Thoracic aorta (tissue), 2 donors: ENCODE measurements around the gene IQSEC1. TPM values are rescaled to one million over a fixed set of nuclear protein-coding genes. Genes with fewer than 3 reads are reported as not detected.

Experiments used
- ATAC-seq: fragments of 150-250 bp; one replicate; pipeline ENCODE4 v1.8.0; 2017; ENCODE audit warnings: low read depth; ENCODE audit not compliant: insufficient number of reproducible peaks, low FRiP score
- DNase-seq: peaks from one replicate; pipeline ENCODE4 v3.0.0-alpha.2; 2020; ENCODE audit warnings: low spot score
- H3K27ac ChIP-seq, 2 donors: fragments of 200-600 bp; sonication (generic); 1 replicate in 1 of 2; 2 replicates in 1 of 2; pipeline ENCODE4 v1.5.1; 2016; ENCODE audit warnings: mild to moderate bottlenecking in 2 of 2, moderate library complexity in 2 of 2
- H3K27me3 ChIP-seq: fragments of 200-600 bp; sonication (generic); replicated peaks from 2 replicates; pipeline ENCODE4 v1.6.0; 2016; ENCODE audit warnings: mild to moderate bottlenecking; ENCODE audit not compliant: insufficient read depth
- H3K36me3 ChIP-seq: fragments of 200-600 bp; sonication (generic); one replicate; pipeline ENCODE4 v1.5.1; 2016
- H3K4me1 ChIP-seq, 2 donors: fragments of 200-600 bp; sonication (generic); 1 replicate in 1 of 2; 2 replicates in 1 of 2; pipeline versions ENCODE4 v1.5.1 to v1.6.0; 2016; ENCODE audit warnings: low read depth in 2 of 2, mild to moderate bottlenecking in 1 of 2; ENCODE audit not compliant: control insufficient read depth in 1 of 2
- H3K4me3 ChIP-seq: fragments of 200-600 bp; sonication (generic); 2 replicates; pipeline ENCODE4 v1.5.1; 2016; ENCODE audit warnings: mild to moderate bottlenecking
- H3K9me3 ChIP-seq: fragments of 200-600 bp; sonication (generic); 2 replicates; pipeline ENCODE4 v1.5.1; 2016
- CTCF ChIP-seq: fragments of 200-600 bp; sonication (generic); IDR thresholded peaks from one replicate; pipeline ENCODE4 v1.5.1; 2019; ENCODE audit warnings: antibody characterized with exemption
- total RNA-seq, 2 donors: library from RNA; depleted of rRNA; stranded (reverse); fragments of >200 nt; gene quantifications; one replicate each; pipeline versions ENCODE4 v1.1.0 to v1.2.3, GENCODE V29; 2016

Gene IQSEC1
- total RNA-seq, 2 donors from 2014 or later, result 93.6 to 121 TPM

- DNase-seq (no peak), ATAC-seq (no peak)
- no peak overlapping the region for H3K27ac ChIP-seq
- H3K36me3 ChIP-seq, result no peaks in the 10 kb centered on the region
- H3K4me3 ChIP-seq, result no peak overlapping the region
- no peaks in the 10 kb centered on the region for H3K27me3 ChIP-seq
- TF ChIP-seq CTCF, result no peak
- no peaks in the 10 kb centered on the region for H3K9me3 ChIP-seq
- peaks cover 19 to 63% of the 10 kb centered on the region in 2 donors for H3K4me1 ChIP-seq
Observed at GRCh38 chr3:13075318-13075717, 2.1 kb upstream of the IQSEC1 start.

- peaks cover 14 to 50% of the 10 kb centered on the region in 2 donors for H3K4me1 ChIP-seq
- no peaks in the 10 kb centered on the region for H3K36me3 ChIP-seq
- H3K27me3 ChIP-seq, result no peaks in the 10 kb centered on the region
- DNase-seq (no peak), ATAC-seq (no peak)
- no peak overlapping the region for H3K27ac ChIP-seq
- no peaks in the 10 kb centered on the region for H3K9me3 ChIP-seq
- H3K4me3 ChIP-seq, result peak overlapping the region; percentile 63
- no peak for TF ChIP-seq CTCF
Observed at GRCh38 chr3:13074006-13074375, 762 bp upstream of the IQSEC1 start.

- H3K27ac ChIP-seq, result peak overlapping the region in 1 of 2 donors; percentile 6
- no peaks in the 10 kb centered on the region for H3K36me3 ChIP-seq
- no peak for TF ChIP-seq CTCF
- H3K27me3 ChIP-seq, result no peaks in the 10 kb centered on the region
- DNase-seq, result no peak
- peak; percentile 17 for ATAC-seq
- no peaks in the 10 kb centered on the region for H3K9me3 ChIP-seq
- peaks cover 5 to 37% of the 10 kb centered on the region in 2 donors for H3K4me1 ChIP-seq
- peak overlapping the region; percentile 63 for H3K4me3 ChIP-seq
Observed at GRCh38 chr3:13072600-13073325, 466 bp downstream of the IQSEC1 start.

GRCh38 chr3:13072239-13072599 lies 1.0 kb downstream of the IQSEC1 start:
- peak overlapping the region; percentile 63 for H3K4me3 ChIP-seq
- no peaks in the 10 kb centered on the region for H3K27me3 ChIP-seq
- H3K9me3 ChIP-seq, result no peaks in the 10 kb centered on the region
- ATAC-seq (peak; percentile 38), DNase-seq (no peak)
- no peak for TF ChIP-seq CTCF
- peaks cover 5 to 32% of the 10 kb centered on the region in 2 donors for H3K4me1 ChIP-seq
- no peaks in the 10 kb centered on the region for H3K36me3 ChIP-seq
- no peak overlapping the region for H3K27ac ChIP-seq

GRCh38 chr3:13071695-13072094 lies 1.5 kb downstream of the IQSEC1 start:
- ATAC-seq (no peak), DNase-seq (no peak)
- Histone ChIP-seq H3K9me3 (no peaks in the 10 kb centered on the region), H3K36me3 (no peaks in the 10 kb centered on the region), H3K4me1 (peaks cover 5 to 27% of the 10 kb centered on the region in 2 donors), H3K4me3 (peak overlapping the region; percentile 63), H3K27me3 (no peaks in the 10 kb centered on the region), H3K27ac (no peak overlapping the region)
- TF ChIP-seq CTCF, result no peak
